Measurements from ENCODE around the gene CCSAP. TPM values are rescaled to one million over a fixed set of nuclear protein-coding genes. Genes with fewer than 3 reads are reported as not detected.

The CCSAP gene
- total RNA-seq, 1 experiment from 2014 or later: 8.5 TPM

- no peak overlapping the region for H4K5ac ChIP-seq (ENCODE audit: insufficient read length, low read depth, low read length)
- no peaks in the 10 kb centered on the region for H3K9me3 Mint-ChIP-seq
- 0 out of 7 replicates have a peak overlapping the region, but pooled peaks of 1 of the 3 experiments have one; percentile 53 for H3K27ac Mint-ChIP-seq
- H2BK5ac ChIP-seq (ENCODE audit: insufficient read length, low read length): no peak overlapping the region
- no peak overlapping the region for H3K18ac ChIP-seq (ENCODE audit: insufficient read length, low read depth, low read length)
- H3K79me1 ChIP-seq (ENCODE audit: insufficient read depth, low read depth, low read length, poor library complexity, severe bottlenecking): no peaks in the 10 kb centered on the region
- H3K23ac ChIP-seq (ENCODE audit: insufficient read length, low read depth, low read length): no peak overlapping the region
- H3K36me3 Mint-ChIP-seq (ENCODE audit: insufficient read depth in 1 of 3, low read depth in 3 of 3): peaks cover 10 to 50% (median 39%) of the 10 kb centered on the region in 3 experiments; a peak in 6 of 7 replicates
- no peak overlapping the region for H3K4ac ChIP-seq (ENCODE audit: low read depth, low read length)
- H3K4me2 ChIP-seq (ENCODE audit: insufficient read depth, insufficient read length, low read length): no peak overlapping the region
- no peak overlapping the region for H2AK5ac ChIP-seq (ENCODE audit: insufficient read length, low read length)
- no peak overlapping the region for H4K91ac ChIP-seq (ENCODE audit: insufficient read length, low read depth, low read length)
- H3K56ac ChIP-seq (ENCODE audit: insufficient read length, low read depth, low read length): no peak overlapping the region
- WGBS (ENCODE audit: extremely low coverage, insufficient read length, low lambda C conversion rate): no CpG with 5 or more reads among the region's 7 CpGs
- H3K4me1 ChIP-seq (ENCODE audit: insufficient read depth, low read length): no peaks in the 10 kb centered on the region
- H3K14ac ChIP-seq (ENCODE audit: insufficient read depth, low read length): no peak overlapping the region
- no peak overlapping the region for H4K8ac ChIP-seq (replicated peaks; ENCODE audit: insufficient read length, low read depth, low read length)
- no peaks in the 10 kb centered on the region for H3K9me3 ChIP-seq (ENCODE audit: control insufficient read depth, low read depth, low read length)
- H2AFZ ChIP-seq (ENCODE audit: low read length): no peak overlapping the region
- TF ChIP-seq CTCF (conservative IDR thresholded peaks at IDR 0.05): no peak
- H2BK15ac ChIP-seq (ENCODE audit: low read depth, low read length): no peak overlapping the region
- H3K27me3 Mint-ChIP-seq (ENCODE audit: low read depth): no peaks in the 10 kb centered on the region
- H3K23me2 ChIP-seq (ENCODE audit: insufficient read length, low read depth, low read length, poor library complexity, severe bottlenecking): no peaks in the 10 kb centered on the region
- H3K27ac ChIP-seq (ENCODE audit: insufficient read length, low read depth, low read length): no peak overlapping the region
- H3K4me3 Mint-ChIP-seq: no peak overlapping the region
- no peaks in the 10 kb centered on the region for H3K27me3 ChIP-seq (ENCODE audit: insufficient read depth, low read length)
- no peak overlapping the region for H2BK12ac ChIP-seq (ENCODE audit: insufficient read length, low read depth, low read length)
- H4K20me1 ChIP-seq (ENCODE audit: control insufficient read depth, insufficient read depth, insufficient read length): no peaks in the 10 kb centered on the region
- DNase-seq: no peak
- no peak overlapping the region for H3T11ph ChIP-seq (ENCODE audit: low read length)
- peaks cover 7 to 13% of the 10 kb centered on the region in 2 experiments for H3K4me1 Mint-ChIP-seq
- H3K79me2 ChIP-seq (ENCODE audit: insufficient read depth, low read length): no peaks in the 10 kb centered on the region
- no peak overlapping the region for H3K9ac ChIP-seq (ENCODE audit: extremely low read depth, insufficient read length, low read length)
- no peak overlapping the region for H2BK20ac ChIP-seq (ENCODE audit: low read depth, low read length, poor library complexity, severe bottlenecking)
- H2BK120ac ChIP-seq (ENCODE audit: low read depth, low read length, poor library complexity, severe bottlenecking): no peak overlapping the region
Measured at GRCh38 chr1:229323201-229323600, 19.6 kb downstream of the CCSAP start.
